ENCODE measurements around the gene LSAMP. TPM values are rescaled to one million over a fixed set of nuclear protein-coding genes. Genes with fewer than 3 reads are reported as not detected.
A peak's percentile ranks its signal among the peaks of the same experiment; 100 is the strongest.

The LSAMP gene
- total and polyA plus RNA-seq, 2 of the 4 experiments (the other 2 are of a cell fraction): 7.9 to 8.0 TPM

DNA sequence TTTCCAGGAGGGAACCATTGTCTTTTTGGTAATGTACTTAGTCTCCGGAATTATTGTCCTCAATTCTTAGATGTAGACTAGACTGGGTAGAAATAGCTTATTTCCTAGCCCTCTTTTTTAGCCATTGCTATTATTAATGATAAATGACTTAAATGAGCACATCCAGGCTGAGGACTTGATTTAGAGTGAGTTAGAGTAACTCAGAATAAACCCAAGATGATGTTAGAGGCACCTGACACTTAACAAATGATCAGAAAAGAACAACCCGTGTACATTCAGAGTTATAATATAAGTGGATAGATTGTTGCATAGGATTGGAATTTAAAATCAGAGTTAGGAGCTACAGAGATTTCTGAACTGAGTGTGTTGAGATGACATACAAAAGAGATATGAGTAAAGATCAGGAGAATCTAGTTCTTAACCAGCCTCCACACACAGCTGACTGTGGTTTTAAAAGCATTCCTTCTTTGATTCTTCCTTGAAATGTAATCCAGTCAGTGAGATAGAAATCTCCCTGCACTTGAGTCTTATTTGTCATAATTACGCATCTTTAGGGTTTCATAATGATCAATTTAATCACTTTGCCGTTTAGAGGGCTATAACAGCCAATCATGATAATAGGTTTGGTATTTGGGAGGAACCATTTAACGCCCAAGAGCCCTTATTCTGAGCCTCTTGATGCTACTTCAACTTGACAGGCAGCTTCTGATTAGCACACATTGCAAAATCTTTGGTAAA is 455.4 kb downstream of the LSAMP start:
- Histone ChIP-seq H4K91ac (ENCODE audit: insufficient read depth, low read depth, low read length) (no peak overlapping the region), H4K20me1 (ENCODE audit: insufficient read depth, low read length) (no peaks in the 10 kb centered on the region), H2BK20ac (ENCODE audit: low read depth, low read length) (no peak overlapping the region), H2AK9ac (replicated peaks; ENCODE audit: low read depth, low read length, poor library complexity) (no peak overlapping the region), H3K9me1 (ENCODE audit: insufficient read depth, low read length) (no peaks in the 10 kb centered on the region), H3K4ac (ENCODE audit: low read depth, low read length) (no peak overlapping the region), H3K27me3 (ENCODE audit: control insufficient read depth, insufficient read depth, low read length) (no peaks in the 10 kb centered on the region), H3K36me3 (ENCODE audit: control insufficient read depth, insufficient read depth, low read length) (no peaks in the 10 kb centered on the region), H2AK5ac (ENCODE audit: low read depth, low read length) (no peak overlapping the region), H3K23ac (ENCODE audit: low read depth, low read length) (no peak overlapping the region), H3K79me1 (ENCODE audit: low read depth in 1 of 2, low read length in 2 of 2) (no peaks in the 10 kb centered on the region), H3K4me3 (ENCODE audit: insufficient read depth, low read depth, low read length) (no peak overlapping the region), H3K27ac (ENCODE audit: insufficient read depth, low read length) (no peak overlapping the region), H4K8ac (ENCODE audit: low read depth in 2 of 2, low read length in 2 of 2) (no peak overlapping the region), H2AFZ (replicated peaks; ENCODE audit: low read length, poor library complexity) (no peak overlapping the region), H2BK15ac (ENCODE audit: low read depth, low read length) (no peak overlapping the region), H3K9me3 (ENCODE audit: control insufficient read depth, insufficient read depth, low read length) (no peaks in the 10 kb centered on the region), H2BK120ac (ENCODE audit: low read depth, low read length) (no peak overlapping the region), H3K9ac (ENCODE audit: low read depth, low read length) (no peak overlapping the region), H3K56ac (ENCODE audit: extremely low read depth, insufficient read depth, low read length) (no peak overlapping the region), H3K4me2 (ENCODE audit: low read depth, low read length) (no peak overlapping the region), H3K14ac (replicated peaks; ENCODE audit: low read depth, low read length) (no peak overlapping the region), H4K5ac (ENCODE audit: low read depth, low read length) (no peak overlapping the region), H3K4me1 (ENCODE audit: control insufficient read depth, insufficient read depth, low read length) (0 out of 2 replicates have a peak, but pooled peaks cover 2% of the 10 kb centered on the region), H2BK5ac (ENCODE audit: low read depth, low read length, poor library complexity, severe bottlenecking) (no peak overlapping the region), H3K18ac (ENCODE audit: low read depth, low read length) (no peak overlapping the region)
- DNase-seq: peak; percentile 90
- intact Hi-C loops (cut with micrococcal nuclease) (no loop called here), dilution Hi-C loops (cut with HindIII; ENCODE audit: low sequenced_read_pairs, unreplicated experiment) (no loop called here), in situ Hi-C loops (cut with MboI; ENCODE audit: low sequenced_read_pairs) (no loop called here)
- POLR2A ChIA-PET (ENCODE audit: unreplicated experiment): no interaction called here
- ATAC-seq (ENCODE audit: low read depth): peak; percentile 92
- TF ChIP-seq, protein P1, sequence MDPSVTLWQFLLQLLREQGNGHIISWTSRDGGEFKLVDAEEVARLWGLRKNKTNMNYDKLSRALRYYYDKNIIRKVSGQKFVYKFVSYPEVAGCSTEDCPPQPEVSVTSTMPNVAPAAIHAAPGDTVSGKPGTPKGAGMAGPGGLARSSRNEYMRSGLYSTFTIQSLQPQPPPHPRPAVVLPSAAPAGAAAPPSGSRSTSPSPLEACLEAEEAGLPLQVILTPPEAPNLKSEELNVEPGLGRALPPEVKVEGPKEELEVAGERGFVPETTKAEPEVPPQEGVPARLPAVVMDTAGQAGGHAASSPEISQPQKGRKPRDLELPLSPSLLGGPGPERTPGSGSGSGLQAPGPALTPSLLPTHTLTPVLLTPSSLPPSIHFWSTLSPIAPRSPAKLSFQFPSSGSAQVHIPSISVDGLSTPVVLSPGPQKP (IDR thresholded peaks at IDR 0.05; ENCODE audit: borderline replicate concordance, low read depth, low read length): no peak
- TF ChIP-seq BHLHE40 (IDR thresholded peaks at IDR 0.05; ENCODE audit: low read depth, low read length): 0 out of 2 replicates have a peak, but pooled peaks have one; percentile 11
- no CpG with 5 or more reads among the region's 5 CpGs for WGBS, 2 experiments (ENCODE audit: extremely low coverage in 2 of 2, insufficient read length in 1 of 2)
- no TSS peak for BruUV-seq (replicated peaks)
- CTCF ChIA-PET: no interaction called here
